ENCODE results near the gene EIPR1.

Gene EIPR1

DNA sequence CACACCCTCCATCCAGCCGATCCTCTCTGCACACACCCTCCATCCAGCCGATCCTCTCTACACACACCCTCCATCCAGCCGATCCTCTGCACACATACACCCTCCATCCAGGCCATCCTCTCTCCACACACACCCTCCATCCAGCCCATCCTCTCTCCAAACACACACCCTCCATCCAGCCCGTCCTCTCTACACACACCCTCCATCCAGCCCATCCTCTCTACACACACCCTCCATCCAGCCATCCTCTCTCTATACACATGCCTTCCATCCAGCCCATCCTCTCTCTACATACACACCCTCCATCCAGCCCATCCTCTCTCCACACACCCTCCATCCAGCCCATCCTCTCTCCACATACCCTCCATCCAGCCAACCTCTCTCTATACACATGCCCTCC lies 83.1 kb downstream of the EIPR1 start:
- CTCF ChIA-PET = no interaction called here
- TF ChIP-seq, protein P1, sequence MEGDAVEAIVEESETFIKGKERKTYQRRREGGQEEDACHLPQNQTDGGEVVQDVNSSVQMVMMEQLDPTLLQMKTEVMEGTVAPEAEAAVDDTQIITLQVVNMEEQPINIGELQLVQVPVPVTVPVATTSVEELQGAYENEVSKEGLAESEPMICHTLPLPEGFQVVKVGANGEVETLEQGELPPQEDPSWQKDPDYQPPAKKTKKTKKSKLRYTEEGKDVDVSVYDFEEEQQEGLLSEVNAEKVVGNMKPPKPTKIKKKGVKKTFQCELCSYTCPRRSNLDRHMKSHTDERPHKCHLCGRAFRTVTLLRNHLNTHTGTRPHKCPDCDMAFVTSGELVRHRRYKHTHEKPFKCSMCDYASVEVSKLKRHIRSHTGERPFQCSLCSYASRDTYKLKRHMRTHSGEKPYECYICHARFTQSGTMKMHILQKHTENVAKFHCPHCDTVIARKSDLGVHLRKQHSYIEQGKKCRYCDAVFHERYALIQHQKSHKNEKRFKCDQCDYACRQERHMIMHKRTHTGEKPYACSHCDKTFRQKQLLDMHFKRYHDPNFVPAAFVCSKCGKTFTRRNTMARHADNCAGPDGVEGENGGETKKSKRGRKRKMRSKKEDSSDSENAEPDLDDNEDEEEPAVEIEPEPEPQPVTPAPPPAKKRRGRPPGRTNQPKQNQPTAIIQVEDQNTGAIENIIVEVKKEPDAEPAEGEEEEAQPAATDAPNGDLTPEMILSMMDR (IDR thresholded peaks at IDR 0.05; ENCODE audit: control extremely low read depth, extremely low read depth, low read depth, missing control alignments) = no peak
- no peak for DNase-seq (ENCODE audit: extremely low spot score)
- POLR2A ChIA-PET = no interaction called here

- POLR2A ChIA-PET = no interaction called here
- CTCF ChIA-PET = no interaction called here
- TF ChIP-seq, protein P1 (IDR thresholded peaks at IDR 0.05; ENCODE audit: control extremely low read depth, extremely low read depth, low read depth, missing control alignments) = no peak
- DNase-seq (ENCODE audit: extremely low spot score) = no peak
Observed at GRCh38 chr2:3294069-3294468, 83.5 kb downstream of the EIPR1 start.

DNA sequence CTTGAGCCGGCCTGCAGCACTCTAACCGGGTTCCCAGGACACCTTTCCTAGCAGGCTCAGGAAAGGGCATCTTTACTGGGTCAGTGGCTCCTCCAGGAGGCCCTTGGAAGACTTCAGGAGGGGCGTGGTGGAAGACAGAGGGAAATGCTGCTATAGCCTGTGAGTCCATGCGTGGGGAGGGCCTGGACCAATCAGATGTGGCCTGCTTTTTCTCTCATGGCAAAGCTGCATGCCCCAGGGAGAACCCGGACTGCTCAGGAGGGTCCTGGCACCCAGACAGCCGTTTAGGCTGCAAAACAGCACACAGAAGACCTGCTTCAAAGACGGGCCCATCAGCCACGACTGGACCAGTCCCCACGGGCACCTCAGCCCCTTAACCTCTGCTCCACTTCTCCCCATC lies 84.4 kb downstream of the EIPR1 start:
- CTCF ChIA-PET = no interaction called here
- DNase-seq (ENCODE audit: extremely low spot score) = no peak
- TF ChIP-seq, protein P1 (IDR thresholded peaks at IDR 0.05; ENCODE audit: control extremely low read depth, extremely low read depth, low read depth, missing control alignments) = no peak

DNA sequence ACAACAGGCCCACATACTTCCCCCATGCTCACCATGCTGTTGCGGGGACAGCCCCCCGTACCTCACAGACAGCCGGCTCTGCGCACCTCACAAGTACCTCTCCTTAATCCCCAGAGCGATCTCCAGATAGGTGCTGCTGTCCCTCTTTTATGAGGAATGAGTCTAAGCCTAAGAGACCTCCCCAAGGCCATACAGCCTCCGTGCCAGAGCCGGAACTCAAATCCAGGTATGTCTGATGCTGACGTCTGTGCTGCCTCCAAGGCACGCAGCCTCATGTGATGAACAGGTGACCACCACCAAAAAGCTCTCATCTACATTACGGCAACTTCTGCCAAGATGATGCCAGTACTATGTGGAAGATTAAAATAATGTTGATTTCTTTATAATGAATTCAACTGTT lies 85.2 kb downstream of the EIPR1 start:
- TF ChIP-seq, protein P1 (IDR thresholded peaks at IDR 0.05; ENCODE audit: control extremely low read depth, extremely low read depth, low read depth, missing control alignments) = no peak
- ChIA-PET POLR2A (no interaction called here), CTCF (no interaction called here)
- no peak for DNase-seq (ENCODE audit: extremely low spot score)

More for the DNA sequence above, 84.4 kb downstream of the EIPR1 start:
- POLR2A ChIA-PET = no interaction called here

DNA sequence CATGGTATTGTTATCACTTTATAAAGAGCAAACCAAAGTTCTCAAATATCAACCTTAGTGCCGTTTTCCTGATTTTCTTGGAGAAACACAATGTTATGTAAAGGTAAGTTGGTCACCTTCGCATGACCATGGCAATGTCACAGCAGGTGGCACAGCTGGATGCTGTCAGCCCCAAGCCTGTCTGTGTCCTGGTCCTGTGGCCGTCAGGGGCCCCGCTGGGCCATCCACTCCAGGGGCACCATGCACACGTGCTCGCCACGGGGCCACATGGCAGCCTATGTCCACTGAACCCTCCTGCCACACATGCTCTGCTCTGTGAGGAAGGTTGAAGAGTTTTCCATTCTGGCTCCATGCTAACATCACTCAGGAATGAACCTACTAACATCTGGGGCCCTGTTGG lies 85.9 kb downstream of the EIPR1 start:
- DNase-seq (ENCODE audit: extremely low spot score) = no peak
- CTCF ChIA-PET = no interaction called here
- TF ChIP-seq, protein P1 (IDR thresholded peaks at IDR 0.05; ENCODE audit: control extremely low read depth, extremely low read depth, low read depth, missing control alignments) = no peak
- POLR2A ChIA-PET = no interaction called here

DNA sequence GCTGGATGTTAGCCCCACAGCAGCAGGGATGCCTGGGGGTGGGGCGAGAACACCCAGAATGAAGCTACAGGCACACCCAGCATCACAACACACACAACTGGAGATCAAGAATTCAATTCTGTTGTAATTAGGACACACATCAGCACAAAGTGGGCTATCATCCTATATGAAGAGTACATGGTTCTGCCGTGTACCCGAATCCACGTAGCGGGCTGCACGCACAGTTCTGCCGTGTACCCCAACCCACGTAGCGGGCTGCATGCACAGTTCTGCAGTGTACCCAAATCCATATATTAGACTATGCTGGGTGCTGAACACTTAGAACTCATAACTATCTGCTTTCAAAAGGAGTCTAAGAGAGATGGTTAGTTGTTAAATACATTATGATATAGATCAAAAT lies 86.5 kb downstream of the EIPR1 start:
- CTCF ChIA-PET = no interaction called here
- POLR2A ChIA-PET = no interaction called here
- TF ChIP-seq, protein P1 (IDR thresholded peaks at IDR 0.05; ENCODE audit: control extremely low read depth, extremely low read depth, low read depth, missing control alignments) = no peak
- DNase-seq (ENCODE audit: extremely low spot score) = no peak

DNA sequence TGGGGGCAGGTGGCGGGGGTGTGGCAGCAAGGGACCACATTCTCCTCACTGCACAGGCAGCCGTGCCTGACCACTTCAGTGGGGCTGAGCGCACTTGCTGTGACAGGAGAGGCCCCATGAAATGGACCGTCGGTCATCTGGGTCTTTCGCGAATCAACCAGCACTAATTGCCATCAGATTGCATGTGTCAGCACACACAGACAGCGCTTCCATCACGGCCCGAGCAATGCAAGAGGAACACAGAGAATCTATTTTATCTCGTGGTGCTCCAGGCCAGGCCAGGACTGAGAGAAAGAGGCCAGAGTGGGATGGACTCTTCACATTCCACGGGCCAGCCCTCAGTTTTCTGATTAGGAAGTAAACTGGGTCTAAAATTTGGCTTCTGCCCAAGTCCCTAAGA lies 87.0 kb downstream of the EIPR1 start:
- TF ChIP-seq, protein P1 (IDR thresholded peaks at IDR 0.05; ENCODE audit: control extremely low read depth, extremely low read depth, low read depth, missing control alignments) = no peak
- no peak for DNase-seq (ENCODE audit: extremely low spot score)
- ChIA-PET POLR2A (no interaction called here), CTCF (no interaction called here)
